ENCODE results near the gene VPS26B.
"Not testable (repeated sequence)": the region's sequence is repeated elsewhere in the genome, so short reads cannot be mapped to it uniquely, and the experiment has no call there.

Gene VPS26B

GRCh38 chr11:134281635-134282034 is 57.2 kb downstream of the VPS26B start:
- not testable (repeated sequence) for DNase-seq (ENCODE audit: low read depth, low spot score)

DNA sequence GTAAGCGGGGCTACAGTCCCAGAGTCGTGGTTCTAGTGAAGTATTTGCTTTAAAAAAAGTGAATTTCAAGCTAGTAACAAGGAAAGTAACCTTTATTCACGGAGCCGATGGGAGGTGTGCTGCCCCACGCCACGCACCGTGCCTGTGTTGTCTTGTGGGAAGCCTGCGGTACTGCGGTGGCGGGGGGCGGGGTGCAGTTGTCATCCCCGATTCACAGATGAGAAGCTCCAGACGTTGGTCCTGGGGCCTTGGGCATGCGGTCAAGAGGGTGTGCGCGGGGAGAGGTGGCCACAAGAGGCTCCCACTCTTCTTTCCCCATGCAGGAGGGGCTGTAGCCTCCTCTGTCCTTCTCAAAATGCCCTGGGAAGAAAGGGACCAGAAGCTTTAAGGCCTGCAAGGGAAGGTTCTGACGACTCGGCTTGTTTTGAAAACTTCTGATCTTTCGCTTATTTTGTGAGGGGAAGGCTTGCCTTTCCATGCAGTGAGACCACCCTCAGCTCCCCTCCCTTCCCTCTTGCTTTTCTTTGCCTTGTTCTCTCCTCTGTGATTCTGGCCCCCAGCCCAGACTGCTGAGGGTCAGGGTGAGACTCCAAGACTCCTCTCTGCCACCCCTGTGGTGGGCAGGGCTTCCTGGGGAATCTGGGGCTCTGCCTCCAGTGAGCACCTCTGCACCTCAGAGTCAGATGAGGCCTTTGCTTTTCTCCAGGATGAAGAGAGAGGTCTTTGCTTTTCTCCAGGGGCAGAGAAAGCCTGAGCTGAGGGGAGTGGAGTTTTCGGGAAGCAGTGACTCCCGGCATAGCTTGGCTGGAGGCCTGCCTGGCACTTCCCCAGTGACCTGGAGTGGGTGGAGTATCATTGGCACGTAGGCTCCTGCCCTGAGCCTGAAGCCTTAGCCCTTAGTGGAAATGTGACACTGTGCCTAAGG is 57.9 kb downstream of the VPS26B start:
- DNase-seq (ENCODE audit: low read depth, low spot score): no peak

DNA sequence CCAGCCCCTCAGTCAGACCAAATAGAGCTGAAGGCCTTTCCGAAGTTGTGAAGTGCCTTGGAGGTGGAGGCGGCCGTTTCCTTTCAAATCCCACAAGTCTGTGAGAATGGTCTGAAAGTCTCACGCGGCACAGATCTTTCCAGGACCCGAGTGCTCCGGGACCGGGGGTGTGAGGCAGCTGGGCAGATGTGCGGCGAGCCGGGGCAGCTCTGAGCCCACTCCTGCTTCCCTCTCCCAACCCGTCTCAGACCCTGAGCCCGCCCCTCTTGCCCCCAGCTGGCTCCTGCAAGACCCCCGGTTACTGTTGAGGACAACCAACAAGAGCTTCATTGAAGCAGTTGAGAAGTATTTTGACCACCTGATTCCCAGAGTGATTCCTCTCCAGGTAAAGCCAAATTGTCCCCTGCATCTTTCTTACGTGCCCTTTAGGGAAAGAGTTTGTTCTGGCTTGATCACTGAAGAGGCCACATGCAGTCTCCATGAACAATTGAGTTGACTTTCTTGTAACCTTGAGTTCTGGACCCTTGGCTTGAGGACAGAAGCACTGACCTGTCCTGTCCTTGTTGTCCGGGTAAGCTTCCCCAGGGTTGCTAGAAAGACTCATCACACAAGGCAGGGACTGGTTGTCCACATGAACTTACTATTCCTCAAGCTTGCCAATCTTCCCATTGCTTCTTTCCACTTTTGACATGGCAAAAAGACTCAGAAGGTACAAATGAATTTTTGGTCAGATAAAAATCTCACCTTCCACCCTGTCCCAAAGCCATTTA is 59.2 kb downstream of the VPS26B start:
- no peak for DNase-seq (ENCODE audit: low read depth, low spot score)

DNA sequence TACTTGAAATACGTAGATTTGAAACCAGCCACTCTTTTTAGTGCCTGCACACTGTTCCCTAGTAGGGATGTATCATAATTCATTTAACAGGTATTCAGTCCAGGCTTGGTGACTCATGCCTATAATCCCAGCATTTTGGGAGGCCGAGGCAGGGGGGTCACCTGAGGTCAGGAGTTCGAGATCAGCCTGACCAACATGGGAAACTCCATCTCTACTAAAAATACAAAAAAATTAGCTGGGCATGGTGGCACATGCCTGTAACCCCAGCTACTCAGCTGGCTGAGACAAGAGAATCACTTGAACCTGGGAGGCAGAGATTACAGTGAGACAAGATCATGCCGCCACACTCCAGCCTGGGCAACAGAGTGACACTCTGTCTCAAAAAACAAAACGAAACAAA is 59.9 kb downstream of the VPS26B start:
- DNase-seq (ENCODE audit: low read depth, low spot score): not testable (repeated sequence)

DNA sequence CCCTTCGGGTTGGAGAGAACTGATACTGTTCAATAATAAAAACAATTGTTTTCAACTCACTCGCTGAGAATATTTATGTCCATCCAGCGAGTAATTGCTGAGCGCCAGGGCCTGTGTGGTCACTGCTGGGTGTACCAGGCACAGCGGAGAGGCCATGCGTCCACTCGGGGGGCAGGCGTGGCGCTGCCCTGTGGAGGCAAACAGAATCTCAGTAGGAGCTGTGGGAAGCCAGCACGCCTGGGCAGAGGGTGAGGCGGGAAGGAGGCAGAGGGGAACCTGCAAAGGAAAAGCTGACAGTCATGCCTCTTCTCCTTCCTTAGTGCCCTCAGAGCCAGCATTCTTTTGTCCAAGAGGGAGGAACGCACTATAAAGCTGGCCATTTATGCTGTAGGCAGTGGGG is 63.1 kb downstream of the VPS26B start:
- no peak for DNase-seq (ENCODE audit: low read depth, low spot score)

- no peak for DNase-seq (ENCODE audit: low read depth, low spot score)
Observed at GRCh38 chr11:134288486-134288885, 64.0 kb downstream of the VPS26B start.

DNA sequence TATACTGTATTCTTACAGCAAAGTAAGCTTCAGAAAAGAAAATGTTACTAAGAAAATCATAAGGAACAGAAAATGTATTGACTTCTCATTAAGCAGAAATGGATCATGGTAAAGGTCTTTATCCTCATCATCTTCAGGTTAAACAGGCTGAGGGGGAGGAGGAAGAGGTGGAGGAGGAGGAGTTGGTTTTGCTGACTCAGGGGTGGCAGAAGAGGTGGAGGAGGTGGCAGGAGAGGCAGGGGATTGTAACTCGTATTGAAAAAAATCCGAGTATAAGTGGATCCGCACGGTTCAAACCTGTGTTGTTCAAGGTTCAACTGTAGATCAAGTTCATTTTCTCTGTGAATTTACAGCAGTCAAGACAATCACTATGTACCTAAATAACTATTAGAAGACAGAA is 64.7 kb downstream of the VPS26B start:
- no peak for DNase-seq (ENCODE audit: low read depth, low spot score)

DNA sequence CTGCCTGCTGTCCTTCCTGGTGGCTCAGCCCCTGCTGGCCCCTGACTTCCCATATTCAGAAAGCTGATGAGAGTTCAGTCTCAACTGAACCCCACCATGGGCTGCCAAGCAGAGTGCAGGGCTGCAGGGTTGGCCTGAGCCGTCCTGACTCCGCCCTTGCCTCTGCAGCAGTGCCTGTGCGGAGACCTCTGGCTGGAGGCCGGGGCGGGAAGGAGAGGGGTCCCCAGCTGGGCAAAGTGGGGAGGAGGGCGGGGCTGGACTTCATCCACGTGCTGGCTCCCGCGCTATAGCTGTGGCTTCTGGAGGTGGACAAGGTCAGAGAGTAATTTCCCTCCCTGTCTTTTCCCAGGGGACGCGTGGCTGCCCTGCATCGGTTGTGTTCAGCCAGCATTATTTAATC is 65.3 kb downstream of the VPS26B start:
- no peak for DNase-seq (ENCODE audit: low read depth, low spot score)

- no peak for DNase-seq (ENCODE audit: low read depth, low spot score)
Observed at GRCh38 chr11:134290646-134291045, 66.2 kb downstream of the VPS26B start.

- DNase-seq (ENCODE audit: low read depth, low spot score): no peak
Observed at GRCh38 chr11:134291196-134291595, 66.7 kb downstream of the VPS26B start.

GRCh38 chr11:134292661-134293060 is 68.2 kb downstream of the VPS26B start:
- DNase-seq (ENCODE audit: low read depth, low spot score): no peak

- DNase-seq (ENCODE audit: low read depth, low spot score): no peak
Observed at GRCh38 chr11:134293119-134294113, 68.9 kb downstream of the VPS26B start.

GRCh38 chr11:134294664-134295063 is 70.2 kb downstream of the VPS26B start:
- DNase-seq (ENCODE audit: low read depth, low spot score): no peak
